Measurements from ENCODE around the gene CNTNAP2.

CNTNAP2 gene

GRCh38 chr7:148336411-148336810 lies 2219.8 kb downstream of the CNTNAP2 start:
- H3K4me1 Mint-ChIP-seq (ENCODE audit: low read depth) = peaks cover 11% of the 10 kb centered on the region
- no peak overlapping the region for H3K27ac Mint-ChIP-seq
- H3K4me3 Mint-ChIP-seq = no peak overlapping the region
- H3K9me3 Mint-ChIP-seq (ENCODE audit: low read depth) = no peaks in the 10 kb centered on the region
- peaks cover 25% of the 10 kb centered on the region for H3K27me3 Mint-ChIP-seq
- no peaks in the 10 kb centered on the region for H3K36me3 Mint-ChIP-seq

DNA sequence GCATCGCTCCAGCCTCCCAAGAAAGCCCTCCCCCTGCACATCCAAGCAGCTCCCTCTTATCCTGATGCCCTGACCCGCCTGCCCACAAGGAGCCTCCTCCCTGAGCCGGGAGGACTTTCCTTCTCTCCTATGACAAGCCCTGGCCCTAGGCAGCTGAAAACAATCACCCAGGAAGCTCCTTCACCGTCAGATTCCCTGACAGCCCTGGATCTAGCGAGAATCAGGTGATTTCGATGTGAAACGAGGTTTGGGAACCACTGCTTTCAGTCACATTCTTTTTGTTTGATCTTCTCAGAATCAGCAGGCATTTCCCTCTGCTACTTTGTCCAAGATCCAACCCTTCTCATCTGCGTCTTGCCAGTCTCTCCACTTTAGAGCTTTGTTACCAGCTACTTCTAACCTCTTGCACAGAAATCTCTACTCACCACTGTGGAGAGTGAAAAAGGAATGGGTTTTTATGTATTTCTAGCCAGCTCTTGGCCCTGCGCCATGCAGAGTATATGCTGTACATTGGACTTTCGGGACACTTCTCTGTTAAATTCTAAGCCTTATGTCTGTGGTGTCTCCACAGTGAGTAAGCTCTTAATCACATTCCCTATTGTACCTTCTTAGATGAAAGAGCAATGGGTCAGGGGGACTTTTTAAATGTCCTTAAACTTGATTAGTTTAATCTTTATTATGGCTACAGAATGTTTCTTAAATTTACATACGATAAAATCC lies 2220.8 kb downstream of the CNTNAP2 start:
- Mint-ChIP-seq H3K9me3 (ENCODE audit: low read depth) (no peaks in the 10 kb centered on the region), H3K4me1 (ENCODE audit: low read depth) (peaks cover 11% of the 10 kb centered on the region), H3K36me3 (no peaks in the 10 kb centered on the region), H3K4me3 (no peak overlapping the region), H3K27me3 (peaks cover 25% of the 10 kb centered on the region), H3K27ac (no peak overlapping the region)

GRCh38 chr7:148337995-148338747 lies 2221.6 kb downstream of the CNTNAP2 start:
- Mint-ChIP-seq H3K27me3 (peaks cover 27% of the 10 kb centered on the region), H3K4me1 (ENCODE audit: low read depth) (peaks cover 11% of the 10 kb centered on the region), H3K9me3 (ENCODE audit: low read depth) (no peaks in the 10 kb centered on the region), H3K27ac (no peak overlapping the region), H3K36me3 (no peaks in the 10 kb centered on the region), H3K4me3 (peak overlapping the region; percentile 76)

DNA sequence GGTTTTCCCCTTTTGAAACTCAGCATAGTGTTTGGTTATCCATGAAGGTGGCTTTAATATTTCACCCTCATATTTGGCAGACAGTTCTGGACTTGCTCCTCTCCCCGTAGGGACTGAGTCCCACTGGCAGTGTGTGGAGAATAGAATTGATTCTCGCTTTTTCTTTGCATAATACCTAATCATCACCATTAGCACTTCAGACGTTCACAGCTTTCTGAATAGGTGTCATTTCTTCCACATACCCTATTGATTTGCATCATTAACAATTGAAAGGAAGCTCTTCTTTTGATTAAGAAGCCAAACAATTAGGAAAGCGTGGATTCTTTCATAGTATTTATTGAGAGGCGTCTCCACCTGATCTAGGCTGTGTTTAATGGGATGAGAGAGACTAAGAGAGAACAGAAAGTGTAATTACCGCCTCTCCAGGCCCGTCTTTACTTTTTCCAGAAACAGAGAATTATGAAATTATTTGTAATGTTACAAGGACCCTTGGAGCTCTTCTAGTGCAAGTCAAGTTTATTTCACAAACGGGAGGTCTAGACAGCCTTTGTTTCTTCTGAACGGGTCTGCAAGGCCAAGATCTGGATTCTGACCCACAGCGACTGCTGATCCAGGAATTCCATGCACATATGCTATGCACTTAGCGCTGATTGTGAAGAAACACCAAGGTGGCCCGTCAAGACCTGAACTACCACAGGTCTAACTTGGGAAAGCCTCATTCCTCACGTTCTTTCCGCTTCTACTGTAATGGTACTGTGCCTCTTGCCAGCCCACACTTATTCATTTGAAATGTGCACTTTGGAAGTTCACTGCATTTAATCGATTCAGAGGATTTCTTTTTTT lies 2224.1 kb downstream of the CNTNAP2 start:
- Mint-ChIP-seq H3K4me3 (no peak overlapping the region), H3K27me3 (peaks cover 30% of the 10 kb centered on the region), H3K9me3 (ENCODE audit: low read depth) (no peaks in the 10 kb centered on the region), H3K36me3 (no peaks in the 10 kb centered on the region), H3K4me1 (ENCODE audit: low read depth) (peaks cover 11% of the 10 kb centered on the region), H3K27ac (no peak overlapping the region)

DNA sequence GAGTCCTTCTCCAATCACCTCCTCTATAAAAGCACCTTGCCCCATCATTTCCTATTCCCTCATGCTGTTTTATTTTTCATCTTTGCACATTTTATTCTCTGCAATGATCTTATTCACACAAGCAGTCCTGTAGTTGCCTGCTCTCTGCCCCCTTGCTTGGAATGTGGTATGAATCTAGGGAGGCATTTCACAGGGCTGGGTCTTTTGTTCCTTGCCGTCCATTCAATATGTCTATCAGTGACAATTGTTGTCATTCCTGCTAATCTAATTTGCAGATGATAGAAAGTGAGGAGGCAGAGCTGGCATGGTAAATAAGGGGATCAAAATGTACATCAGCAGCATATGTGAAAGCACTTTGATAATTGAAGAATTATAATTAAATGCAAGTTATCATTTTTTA lies 2227.8 kb downstream of the CNTNAP2 start:
- Mint-ChIP-seq H3K4me1 (ENCODE audit: low read depth) (peaks cover 3% of the 10 kb centered on the region), H3K4me3 (no peak overlapping the region), H3K36me3 (no peaks in the 10 kb centered on the region), H3K9me3 (ENCODE audit: low read depth) (no peaks in the 10 kb centered on the region), H3K27me3 (peaks cover 19% of the 10 kb centered on the region), H3K27ac (no peak overlapping the region)

DNA sequence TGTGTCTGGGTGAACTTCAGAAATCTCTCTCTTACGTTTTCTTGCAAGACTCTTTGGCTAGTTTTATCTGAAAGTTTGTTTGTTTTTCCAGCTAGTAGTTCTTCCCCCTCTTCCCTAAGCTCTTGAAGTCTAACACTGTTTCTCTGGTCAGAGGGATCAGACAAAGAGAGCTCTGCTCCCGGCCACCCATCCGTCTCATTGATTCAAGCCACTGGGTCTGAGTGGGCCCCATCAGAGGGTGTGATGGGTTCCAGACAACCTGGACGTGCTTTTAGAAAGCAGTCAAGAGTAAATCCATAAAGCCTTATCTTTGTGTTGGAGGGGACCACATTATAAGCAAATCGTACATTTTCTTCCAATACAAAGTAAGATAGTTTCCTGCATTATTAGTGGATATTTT lies 2231.4 kb downstream of the CNTNAP2 start:
- Mint-ChIP-seq H3K9me3 (ENCODE audit: low read depth) (no peaks in the 10 kb centered on the region), H3K4me3 (no peak overlapping the region), H3K4me1 (ENCODE audit: low read depth) (no peaks in the 10 kb centered on the region), H3K27ac (no peak overlapping the region), H3K27me3 (peaks cover 12% of the 10 kb centered on the region), H3K36me3 (no peaks in the 10 kb centered on the region)

DNA sequence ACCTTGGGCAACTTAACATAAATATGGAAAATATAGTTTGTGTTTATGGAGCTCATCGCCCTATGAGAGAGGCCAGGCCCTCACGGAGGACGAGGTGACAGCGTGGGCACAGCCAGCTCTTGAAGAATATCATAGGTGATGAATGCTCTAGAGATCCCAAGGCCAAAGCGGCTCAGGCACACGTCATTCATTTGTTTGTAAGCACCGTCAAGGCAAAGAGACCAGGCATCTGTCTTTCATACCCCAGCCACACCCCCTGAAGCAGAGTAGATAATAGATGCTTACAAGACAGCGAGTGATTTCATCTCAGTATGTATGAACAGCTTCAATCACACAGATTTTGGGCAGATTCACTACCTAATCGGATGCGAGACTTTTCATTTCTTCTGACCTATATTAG lies 2231.9 kb downstream of the CNTNAP2 start:
- H3K9me3 Mint-ChIP-seq (ENCODE audit: low read depth) = no peaks in the 10 kb centered on the region

GRCh38 chr7:148356303-148356702 lies 2239.7 kb downstream of the CNTNAP2 start:
- H3K27ac Mint-ChIP-seq = no peak overlapping the region
- no peak overlapping the region for H3K4me3 Mint-ChIP-seq
- H3K36me3 Mint-ChIP-seq = no peaks in the 10 kb centered on the region
- no peaks in the 10 kb centered on the region for H3K27me3 Mint-ChIP-seq
- no peaks in the 10 kb centered on the region for H3K4me1 Mint-ChIP-seq (ENCODE audit: low read depth)
- peaks cover 9% of the 10 kb centered on the region for H3K9me3 Mint-ChIP-seq (ENCODE audit: low read depth)

More for the DNA sequence above, 2231.9 kb downstream of the CNTNAP2 start:
- no peaks in the 10 kb centered on the region for H3K4me1 Mint-ChIP-seq (ENCODE audit: low read depth)
- H3K36me3 Mint-ChIP-seq = no peaks in the 10 kb centered on the region
- peaks cover 7% of the 10 kb centered on the region for H3K27me3 Mint-ChIP-seq
- H3K4me3 Mint-ChIP-seq = no peak overlapping the region
- no peak overlapping the region for H3K27ac Mint-ChIP-seq

- H3K27me3 Mint-ChIP-seq = peaks cover 3% of the 10 kb centered on the region
- no peaks in the 10 kb centered on the region for H3K9me3 Mint-ChIP-seq (ENCODE audit: low read depth)
- no peak overlapping the region for H3K27ac Mint-ChIP-seq
- no peak overlapping the region for H3K4me3 Mint-ChIP-seq
- no peaks in the 10 kb centered on the region for H3K36me3 Mint-ChIP-seq
- no peaks in the 10 kb centered on the region for H3K4me1 Mint-ChIP-seq (ENCODE audit: low read depth)
Observed at GRCh38 chr7:148362541-148362940, 2245.9 kb downstream of the CNTNAP2 start.

GRCh38 chr7:148367731-148368475 lies 2251.3 kb downstream of the CNTNAP2 start:
- Mint-ChIP-seq H3K4me1 (ENCODE audit: low read depth) (no peaks in the 10 kb centered on the region), H3K9me3 (ENCODE audit: low read depth) (no peaks in the 10 kb centered on the region), H3K27ac (no peak overlapping the region), H3K27me3 (no peaks in the 10 kb centered on the region), H3K4me3 (no peak overlapping the region), H3K36me3 (no peaks in the 10 kb centered on the region)

GRCh38 chr7:148368562-148368961 lies 2252.0 kb downstream of the CNTNAP2 start:
- Mint-ChIP-seq H3K9me3 (ENCODE audit: low read depth) (no peaks in the 10 kb centered on the region), H3K27ac (no peak overlapping the region), H3K36me3 (no peaks in the 10 kb centered on the region), H3K4me3 (no peak overlapping the region), H3K4me1 (ENCODE audit: low read depth) (no peaks in the 10 kb centered on the region), H3K27me3 (no peaks in the 10 kb centered on the region)

DNA sequence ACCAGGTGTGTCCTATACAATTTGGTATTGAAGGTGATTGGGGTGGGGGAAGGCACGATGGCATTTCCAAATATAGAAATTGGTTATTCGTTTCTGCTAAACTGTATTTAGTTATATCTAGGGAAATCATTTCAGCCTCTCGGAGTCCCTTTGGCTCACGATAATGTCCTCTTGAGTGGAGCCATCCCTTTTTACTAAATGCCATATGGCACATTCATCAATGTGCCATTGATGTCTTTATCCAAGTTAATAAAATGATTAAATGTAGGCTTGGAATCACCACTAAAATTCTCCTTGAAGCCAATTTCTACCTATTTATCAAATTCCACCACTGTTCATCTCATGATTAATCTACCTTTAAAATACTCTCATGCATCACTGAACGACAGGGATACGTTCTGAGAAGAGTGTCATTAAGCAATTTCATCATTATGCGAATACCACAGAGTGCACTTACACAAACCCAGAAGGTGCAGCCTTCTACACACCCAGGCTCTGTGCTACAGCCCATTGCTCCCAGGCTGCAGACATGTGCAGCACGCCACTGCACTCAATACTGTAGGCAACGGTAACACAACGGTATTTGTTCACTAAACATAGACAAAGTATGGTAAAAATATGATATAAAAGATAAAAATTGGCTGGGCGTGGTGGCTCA lies 2254.8 kb downstream of the CNTNAP2 start:
- H3K27me3 Mint-ChIP-seq = no peaks in the 10 kb centered on the region

GRCh38 chr7:148374396-148375259 lies 2258.0 kb downstream of the CNTNAP2 start:
- Mint-ChIP-seq H3K9me3 (ENCODE audit: low read depth) (no peaks in the 10 kb centered on the region), H3K4me1 (ENCODE audit: low read depth) (no peaks in the 10 kb centered on the region), H3K36me3 (no peaks in the 10 kb centered on the region), H3K27ac (no peak overlapping the region), H3K27me3 (no peaks in the 10 kb centered on the region), H3K4me3 (no peak overlapping the region)

More for the DNA sequence above, 2254.8 kb downstream of the CNTNAP2 start:
- Mint-ChIP-seq H3K27ac (no peak overlapping the region), H3K9me3 (ENCODE audit: low read depth) (no peaks in the 10 kb centered on the region), H3K4me3 (no peak overlapping the region), H3K4me1 (ENCODE audit: low read depth) (no peaks in the 10 kb centered on the region), H3K36me3 (no peaks in the 10 kb centered on the region)

All from activated naive CD8-positive, alpha-beta T cell (primary cell).